ENCODE measurements around the gene SLC30A1. TPM values are rescaled to one million over a fixed set of nuclear protein-coding genes. Genes with fewer than 3 reads are reported as not detected.

SLC30A1 gene
- total and polyA plus RNA-seq, 2 of the 13 experiments (the other 11 are each of a cell fraction or from before 2014, with no cell fraction given) = 5.9 to 24.4 TPM

DNA sequence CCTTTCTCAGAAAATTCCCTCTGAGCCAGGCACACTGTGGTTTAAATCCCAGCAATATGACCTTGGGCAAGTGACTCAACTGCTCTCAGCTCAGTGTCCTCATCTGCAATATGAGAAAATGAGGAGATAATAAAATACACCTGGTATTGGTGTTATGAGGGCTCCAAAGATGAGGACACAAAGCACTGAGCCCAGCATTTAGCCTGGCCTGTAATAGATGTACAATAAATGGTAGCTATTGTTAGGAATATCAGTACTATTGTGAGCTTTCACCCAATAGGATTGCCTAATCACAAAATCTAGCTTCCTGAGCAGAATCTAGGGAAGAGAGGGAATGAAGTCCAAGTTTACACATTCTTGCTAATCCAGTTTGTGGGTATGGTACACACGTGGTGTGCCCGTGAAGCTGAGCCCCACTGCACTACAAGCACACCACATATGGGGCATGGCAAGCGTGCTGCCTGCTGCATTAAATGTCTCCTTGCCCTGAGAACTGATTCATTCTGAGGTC lies 24.3 kb upstream of the SLC30A1 start (continued):
- TF ChIP-seq, protein P1, sequence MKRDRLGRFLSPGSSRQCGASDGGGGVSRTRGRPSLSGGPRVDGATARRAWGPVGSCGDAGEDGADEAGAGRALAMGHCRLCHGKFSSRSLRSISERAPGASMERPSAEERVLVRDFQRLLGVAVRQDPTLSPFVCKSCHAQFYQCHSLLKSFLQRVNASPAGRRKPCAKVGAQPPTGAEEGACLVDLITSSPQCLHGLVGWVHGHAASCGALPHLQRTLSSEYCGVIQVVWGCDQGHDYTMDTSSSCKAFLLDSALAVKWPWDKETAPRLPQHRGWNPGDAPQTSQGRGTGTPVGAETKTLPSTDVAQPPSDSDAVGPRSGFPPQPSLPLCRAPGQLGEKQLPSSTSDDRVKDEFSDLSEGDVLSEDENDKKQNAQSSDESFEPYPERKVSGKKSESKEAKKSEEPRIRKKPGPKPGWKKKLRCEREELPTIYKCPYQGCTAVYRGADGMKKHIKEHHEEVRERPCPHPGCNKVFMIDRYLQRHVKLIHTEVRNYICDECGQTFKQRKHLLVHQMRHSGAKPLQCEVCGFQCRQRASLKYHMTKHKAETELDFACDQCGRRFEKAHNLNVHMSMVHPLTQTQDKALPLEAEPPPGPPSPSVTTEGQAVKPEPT (CRISPR knock-in tag; IDR thresholded peaks at IDR 0.05; ENCODE audit: low read depth) = no peak
- TF ChIP-seq, protein P2, sequence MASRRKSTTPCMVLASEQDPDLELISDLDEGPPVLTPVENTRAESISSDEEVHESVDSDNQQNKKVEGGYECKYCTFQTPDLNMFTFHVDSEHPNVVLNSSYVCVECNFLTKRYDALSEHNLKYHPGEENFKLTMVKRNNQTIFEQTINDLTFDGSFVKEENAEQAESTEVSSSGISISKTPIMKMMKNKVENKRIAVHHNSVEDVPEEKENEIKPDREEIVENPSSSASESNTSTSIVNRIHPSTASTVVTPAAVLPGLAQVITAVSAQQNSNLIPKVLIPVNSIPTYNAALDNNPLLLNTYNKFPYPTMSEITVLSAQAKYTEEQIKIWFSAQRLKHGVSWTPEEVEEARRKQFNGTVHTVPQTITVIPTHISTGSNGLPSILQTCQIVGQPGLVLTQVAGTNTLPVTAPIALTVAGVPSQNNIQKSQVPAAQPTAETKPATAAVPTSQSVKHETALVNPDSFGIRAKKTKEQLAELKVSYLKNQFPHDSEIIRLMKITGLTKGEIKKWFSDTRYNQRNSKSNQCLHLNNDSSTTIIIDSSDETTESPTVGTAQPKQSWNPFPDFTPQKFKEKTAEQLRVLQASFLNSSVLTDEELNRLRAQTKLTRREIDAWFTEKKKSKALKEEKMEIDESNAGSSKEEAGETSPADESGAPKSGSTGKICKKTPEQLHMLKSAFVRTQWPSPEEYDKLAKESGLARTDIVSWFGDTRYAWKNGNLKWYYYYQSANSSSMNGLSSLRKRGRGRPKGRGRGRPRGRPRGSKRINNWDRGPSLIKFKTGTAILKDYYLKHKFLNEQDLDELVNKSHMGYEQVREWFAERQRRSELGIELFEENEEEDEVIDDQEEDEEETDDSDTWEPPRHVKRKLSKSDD (CRISPR knock-in tag; IDR thresholded peaks at IDR 0.05; ENCODE audit: low read depth) = peak; percentile 64; the same call in 1 of the 2 replicates
- TF ChIP-seq HOXA3 (CRISPR knock-in tag; IDR thresholded peaks at IDR 0.05) (peak; percentile 79), MIXL1 (CRISPR knock-in tag; IDR thresholded peaks at IDR 0.05) (peak; percentile 97), YEATS4 (CRISPR knock-in tag; IDR thresholded peaks at IDR 0.05; ENCODE audit: borderline replicate concordance) (peak; percentile 65; the same call in 1 of the 2 replicates), FOXK2 (IDR thresholded peaks at IDR 0.05) (peak; percentile 63; the same call in 1 of the 2 replicates), ZNF543 (CRISPR knock-in tag; IDR thresholded peaks at IDR 0.05) (no peak), GATAD1 (CRISPR knock-in tag; IDR thresholded peaks at IDR 0.05) (peak; percentile 36; the same call in 1 of the 2 replicates), GZF1 (CRISPR knock-in tag; IDR thresholded peaks at IDR 0.05) (no peak), LCORL (IDR thresholded peaks at IDR 0.05) (no peak), LCORL (CRISPR knock-in tag; IDR thresholded peaks at IDR 0.05) (0 out of 2 replicates have a peak, but pooled peaks have one; percentile 27), ELF1 (CRISPR knock-in tag; IDR thresholded peaks at IDR 0.05) (peak; percentile 35; the same call in 1 of the 2 replicates), ZNF552 (CRISPR knock-in tag; IDR thresholded peaks at IDR 0.05; ENCODE audit: borderline replicate concordance) (no peak)
- TF ChIP-seq, protein P3, sequence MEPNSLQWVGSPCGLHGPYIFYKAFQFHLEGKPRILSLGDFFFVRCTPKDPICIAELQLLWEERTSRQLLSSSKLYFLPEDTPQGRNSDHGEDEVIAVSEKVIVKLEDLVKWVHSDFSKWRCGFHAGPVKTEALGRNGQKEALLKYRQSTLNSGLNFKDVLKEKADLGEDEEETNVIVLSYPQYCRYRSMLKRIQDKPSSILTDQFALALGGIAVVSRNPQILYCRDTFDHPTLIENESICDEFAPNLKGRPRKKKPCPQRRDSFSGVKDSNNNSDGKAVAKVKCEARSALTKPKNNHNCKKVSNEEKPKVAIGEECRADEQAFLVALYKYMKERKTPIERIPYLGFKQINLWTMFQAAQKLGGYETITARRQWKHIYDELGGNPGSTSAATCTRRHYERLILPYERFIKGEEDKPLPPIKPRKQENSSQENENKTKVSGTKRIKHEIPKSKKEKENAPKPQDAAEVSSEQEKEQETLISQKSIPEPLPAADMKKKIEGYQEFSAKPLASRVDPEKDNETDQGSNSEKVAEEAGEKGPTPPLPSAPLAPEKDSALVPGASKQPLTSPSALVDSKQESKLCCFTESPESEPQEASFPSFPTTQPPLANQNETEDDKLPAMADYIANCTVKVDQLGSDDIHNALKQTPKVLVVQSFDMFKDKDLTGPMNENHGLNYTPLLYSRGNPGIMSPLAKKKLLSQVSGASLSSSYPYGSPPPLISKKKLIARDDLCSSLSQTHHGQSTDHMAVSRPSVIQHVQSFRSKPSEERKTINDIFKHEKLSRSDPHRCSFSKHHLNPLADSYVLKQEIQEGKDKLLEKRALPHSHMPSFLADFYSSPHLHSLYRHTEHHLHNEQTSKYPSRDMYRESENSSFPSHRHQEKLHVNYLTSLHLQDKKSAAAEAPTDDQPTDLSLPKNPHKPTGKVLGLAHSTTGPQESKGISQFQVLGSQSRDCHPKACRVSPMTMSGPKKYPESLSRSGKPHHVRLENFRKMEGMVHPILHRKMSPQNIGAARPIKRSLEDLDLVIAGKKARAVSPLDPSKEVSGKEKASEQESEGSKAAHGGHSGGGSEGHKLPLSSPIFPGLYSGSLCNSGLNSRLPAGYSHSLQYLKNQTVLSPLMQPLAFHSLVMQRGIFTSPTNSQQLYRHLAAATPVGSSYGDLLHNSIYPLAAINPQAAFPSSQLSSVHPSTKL (CRISPR knock-in tag; IDR thresholded peaks at IDR 0.05) = peak; percentile 98
- TF ChIP-seq, protein P4, sequence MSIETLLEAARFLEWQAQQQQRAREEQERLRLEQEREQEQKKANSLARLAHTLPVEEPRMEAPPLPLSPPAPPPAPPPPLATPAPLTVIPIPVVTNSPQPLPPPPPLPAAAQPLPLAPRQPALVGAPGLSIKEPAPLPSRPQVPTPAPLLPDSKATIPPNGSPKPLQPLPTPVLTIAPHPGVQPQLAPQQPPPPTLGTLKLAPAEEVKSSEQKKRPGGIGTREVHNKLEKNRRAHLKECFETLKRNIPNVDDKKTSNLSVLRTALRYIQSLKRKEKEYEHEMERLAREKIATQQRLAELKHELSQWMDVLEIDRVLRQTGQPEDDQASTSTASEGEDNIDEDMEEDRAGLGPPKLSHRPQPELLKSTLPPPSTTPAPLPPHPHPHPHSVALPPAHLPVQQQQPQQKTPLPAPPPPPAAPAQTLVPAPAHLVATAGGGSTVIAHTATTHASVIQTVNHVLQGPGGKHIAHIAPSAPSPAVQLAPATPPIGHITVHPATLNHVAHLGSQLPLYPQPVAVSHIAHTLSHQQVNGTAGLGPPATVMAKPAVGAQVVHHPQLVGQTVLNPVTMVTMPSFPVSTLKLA (IDR thresholded peaks at IDR 0.05) = peak; percentile 89
- TF ChIP-seq, protein P5, sequence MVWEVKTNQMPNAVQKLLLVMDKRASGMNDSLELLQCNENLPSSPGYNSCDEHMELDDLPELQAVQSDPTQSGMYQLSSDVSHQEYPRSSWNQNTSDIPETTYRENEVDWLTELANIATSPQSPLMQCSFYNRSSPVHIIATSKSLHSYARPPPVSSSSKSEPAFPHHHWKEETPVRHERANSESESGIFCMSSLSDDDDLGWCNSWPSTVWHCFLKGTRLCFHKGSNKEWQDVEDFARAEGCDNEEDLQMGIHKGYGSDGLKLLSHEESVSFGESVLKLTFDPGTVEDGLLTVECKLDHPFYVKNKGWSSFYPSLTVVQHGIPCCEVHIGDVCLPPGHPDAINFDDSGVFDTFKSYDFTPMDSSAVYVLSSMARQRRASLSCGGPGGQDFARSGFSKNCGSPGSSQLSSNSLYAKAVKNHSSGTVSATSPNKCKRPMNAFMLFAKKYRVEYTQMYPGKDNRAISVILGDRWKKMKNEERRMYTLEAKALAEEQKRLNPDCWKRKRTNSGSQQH (CRISPR knock-in tag; IDR thresholded peaks at IDR 0.05; ENCODE audit: low read depth) = no peak
- TF ChIP-seq, protein P6, sequence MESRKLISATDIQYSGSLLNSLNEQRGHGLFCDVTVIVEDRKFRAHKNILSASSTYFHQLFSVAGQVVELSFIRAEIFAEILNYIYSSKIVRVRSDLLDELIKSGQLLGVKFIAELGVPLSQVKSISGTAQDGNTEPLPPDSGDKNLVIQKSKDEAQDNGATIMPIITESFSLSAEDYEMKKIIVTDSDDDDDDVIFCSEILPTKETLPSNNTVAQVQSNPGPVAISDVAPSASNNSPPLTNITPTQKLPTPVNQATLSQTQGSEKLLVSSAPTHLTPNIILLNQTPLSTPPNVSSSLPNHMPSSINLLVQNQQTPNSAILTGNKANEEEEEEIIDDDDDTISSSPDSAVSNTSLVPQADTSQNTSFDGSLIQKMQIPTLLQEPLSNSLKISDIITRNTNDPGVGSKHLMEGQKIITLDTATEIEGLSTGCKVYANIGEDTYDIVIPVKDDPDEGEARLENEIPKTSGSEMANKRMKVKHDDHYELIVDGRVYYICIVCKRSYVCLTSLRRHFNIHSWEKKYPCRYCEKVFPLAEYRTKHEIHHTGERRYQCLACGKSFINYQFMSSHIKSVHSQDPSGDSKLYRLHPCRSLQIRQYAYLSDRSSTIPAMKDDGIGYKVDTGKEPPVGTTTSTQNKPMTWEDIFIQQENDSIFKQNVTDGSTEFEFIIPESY (CRISPR knock-in tag; IDR thresholded peaks at IDR 0.05) = peak; percentile 61

Measured in HepG2 (cell line).